Iris pigment epithelial cell (primary cell): ENCODE results near the gene CELF2.
A peak's percentile ranks its signal among the peaks of the same experiment; 100 is the strongest.

Source experiments
- DNase-seq: peaks from one replicate; pipeline ENCODE4 v3.0.0-alpha.2; 2011; ENCODE audit warnings: low read depth

Gene CELF2

GRCh38 chr10:11276449-11276990 is 258.8 kb downstream of the CELF2 start:
- DNase-seq, result no peak

DNA sequence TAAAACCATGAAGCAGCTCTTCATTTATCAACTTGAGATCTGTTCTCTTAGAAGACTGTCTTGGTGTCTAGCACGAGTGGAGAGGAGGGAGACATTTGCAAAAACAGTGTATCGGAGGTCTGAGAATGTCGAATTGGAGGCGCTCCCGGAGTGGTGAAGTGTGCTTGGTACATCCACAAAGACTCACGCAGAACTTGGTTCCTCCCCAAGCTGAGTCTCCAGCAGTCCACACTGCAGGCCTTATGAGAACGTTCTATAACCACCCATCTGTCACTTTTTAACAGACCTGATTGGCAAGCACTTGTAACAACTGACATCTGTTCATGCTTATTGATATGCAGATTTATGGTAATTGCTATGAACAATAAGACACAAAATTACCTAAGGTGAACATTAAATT is 261.6 kb downstream of the CELF2 start:
- DNase-seq, result no peak

DNA sequence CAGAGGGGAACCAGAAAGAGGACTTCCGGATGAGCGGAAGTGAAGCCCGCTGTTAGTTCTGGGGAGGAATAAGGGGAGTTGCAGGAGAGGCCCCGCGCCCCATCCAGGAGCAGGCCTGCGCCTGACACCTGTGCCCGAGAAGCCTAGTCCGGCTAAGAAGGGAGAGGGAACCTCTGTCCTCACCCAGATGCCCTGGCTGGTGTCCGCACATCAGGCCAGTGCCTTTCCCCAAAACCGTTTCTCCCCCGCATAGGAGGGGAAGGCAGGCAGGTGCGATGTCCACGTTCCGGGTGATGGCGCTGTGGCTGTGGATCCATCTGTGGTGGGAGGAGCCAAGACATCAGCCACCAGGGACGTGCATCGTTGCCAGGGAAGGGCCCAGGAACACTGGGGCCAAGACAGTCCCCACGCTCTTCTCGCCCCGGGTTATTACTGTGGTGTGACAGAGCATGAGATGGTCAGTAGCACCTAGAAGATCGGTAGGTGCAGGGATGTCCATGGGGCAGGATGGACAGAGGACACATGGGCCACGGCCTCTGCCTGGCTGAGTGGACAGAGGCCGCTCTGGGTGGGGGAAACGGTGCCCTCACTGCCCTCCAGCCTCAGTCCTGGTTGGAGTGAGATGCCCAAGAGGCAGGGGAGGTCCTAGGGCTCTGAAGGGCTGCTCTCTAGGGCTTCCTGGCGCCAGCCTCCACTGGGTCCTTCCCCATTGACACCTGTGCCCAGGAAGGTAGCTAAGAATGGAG is 262.7 kb downstream of the CELF2 start:
- DNase-seq, result no peak

DNA sequence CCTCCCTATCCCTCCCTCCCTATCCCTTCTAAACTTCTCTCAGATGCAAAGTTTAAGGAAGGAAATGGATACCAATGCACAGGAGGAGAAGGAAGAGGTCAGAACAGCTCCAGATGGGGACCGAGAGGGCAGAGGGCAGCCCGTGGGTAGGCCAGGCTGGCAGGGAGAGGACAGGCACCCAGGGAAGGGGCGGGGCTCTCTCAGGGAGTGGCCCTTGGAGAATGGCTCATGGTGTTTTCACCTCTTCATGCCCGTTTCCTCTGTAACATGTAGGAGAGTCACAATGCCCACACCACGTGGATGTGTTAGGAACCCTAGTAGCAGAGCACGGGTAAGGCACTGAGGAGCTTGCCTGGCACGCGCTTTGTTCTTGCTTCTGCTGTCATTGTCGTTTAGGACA is 264.5 kb downstream of the CELF2 start:
- DNase-seq, result no peak

GRCh38 chr10:11282661-11283060 is 265.0 kb downstream of the CELF2 start:
- DNase-seq, result no peak

GRCh38 chr10:11284291-11285085 is 266.8 kb downstream of the CELF2 start:
- no peak for DNase-seq

DNA sequence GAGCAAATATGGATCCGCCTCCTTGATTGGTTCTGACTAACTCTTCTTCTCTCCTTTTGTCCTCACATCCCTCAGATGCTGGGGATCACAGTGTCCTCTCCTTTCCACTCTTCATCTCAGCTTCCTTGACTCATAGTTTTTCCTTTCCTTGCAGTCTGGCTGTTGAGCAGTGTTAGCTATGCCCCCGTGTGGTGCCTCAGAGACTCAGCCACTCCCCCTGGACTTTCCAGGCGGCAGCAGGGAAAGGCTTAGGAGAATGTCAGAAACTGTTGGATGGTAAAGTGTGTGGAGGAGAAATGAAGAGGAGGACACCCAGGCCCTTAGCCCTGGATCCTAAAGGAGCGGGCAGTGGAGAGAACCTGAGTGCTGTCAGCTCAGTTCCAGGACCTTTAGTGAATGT is 267.5 kb downstream of the CELF2 start:
- DNase-seq, result no peak

DNA sequence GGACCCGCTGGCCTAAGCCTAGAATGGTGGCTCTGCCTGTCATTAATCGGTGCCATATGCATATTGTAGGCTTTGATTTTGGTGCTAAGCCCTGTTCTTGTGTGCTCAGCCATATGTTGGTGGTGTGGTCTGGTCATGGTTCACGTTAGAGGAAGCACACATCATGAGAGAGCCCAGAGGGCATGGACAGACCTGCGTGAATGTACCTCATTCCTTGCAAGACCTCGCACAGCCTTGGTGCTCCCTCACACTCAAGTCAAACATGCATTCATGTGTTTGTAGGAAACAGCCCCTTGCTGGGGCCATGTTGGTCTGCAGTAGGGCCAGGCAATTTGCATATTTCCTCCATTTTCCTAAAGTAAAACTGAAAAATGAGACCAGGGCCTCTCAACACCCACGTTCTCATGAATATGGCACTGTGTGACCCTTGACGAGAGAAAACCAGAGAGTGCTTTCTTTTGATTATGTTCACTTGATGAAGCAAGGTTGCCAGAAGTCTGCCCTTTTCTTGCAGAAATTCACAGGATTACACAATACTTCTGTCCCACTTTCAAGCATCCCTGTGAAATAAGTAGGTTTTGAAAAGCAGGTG is 268.7 kb downstream of the CELF2 start:
- DNase-seq, result no peak

DNA sequence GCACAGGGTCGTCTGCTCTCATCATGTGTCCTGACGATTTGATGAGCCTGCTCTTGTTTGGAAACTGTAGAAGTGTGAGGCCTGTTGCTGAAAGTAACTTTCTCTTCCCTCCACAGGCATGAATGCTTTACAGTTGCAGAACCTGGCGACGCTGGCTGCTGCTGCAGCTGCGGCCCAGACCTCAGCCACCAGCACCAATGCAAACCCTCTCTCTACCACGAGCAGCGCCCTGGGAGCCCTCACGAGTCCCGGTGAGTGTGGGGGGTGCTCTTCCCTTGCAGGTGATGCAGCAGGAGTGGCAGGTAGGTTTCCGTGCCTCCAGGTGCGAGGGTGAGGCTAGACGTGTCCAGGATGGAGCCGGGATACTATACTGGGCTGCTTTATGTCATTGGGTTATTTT is 270.6 kb downstream of the CELF2 start:
- no peak for DNase-seq

GRCh38 chr10:11290156-11290890 is 272.7 kb downstream of the CELF2 start:
- no peak for DNase-seq

GRCh38 chr10:11292576-11293302 is 275.1 kb downstream of the CELF2 start:
- no peak for DNase-seq

DNA sequence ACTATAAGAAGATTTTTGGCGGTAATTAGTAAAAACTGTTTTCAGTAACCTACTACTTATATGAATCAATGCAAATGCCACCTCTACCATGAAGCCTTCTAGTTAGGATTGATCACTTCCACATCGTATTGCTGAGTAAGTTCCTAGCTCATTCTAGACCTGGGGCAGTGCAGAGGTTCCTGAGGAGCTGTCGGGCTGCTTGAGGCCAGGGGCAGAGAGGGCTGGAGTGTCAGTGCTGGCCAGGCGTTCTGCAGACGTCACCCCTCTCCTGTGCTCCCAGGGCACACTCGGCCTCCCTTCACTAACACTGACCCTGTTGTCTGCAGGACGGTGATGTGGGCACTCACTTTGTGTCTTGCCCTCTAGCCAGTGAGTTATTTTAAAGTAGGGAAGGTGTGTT is 275.7 kb downstream of the CELF2 start:
- no peak for DNase-seq

DNA sequence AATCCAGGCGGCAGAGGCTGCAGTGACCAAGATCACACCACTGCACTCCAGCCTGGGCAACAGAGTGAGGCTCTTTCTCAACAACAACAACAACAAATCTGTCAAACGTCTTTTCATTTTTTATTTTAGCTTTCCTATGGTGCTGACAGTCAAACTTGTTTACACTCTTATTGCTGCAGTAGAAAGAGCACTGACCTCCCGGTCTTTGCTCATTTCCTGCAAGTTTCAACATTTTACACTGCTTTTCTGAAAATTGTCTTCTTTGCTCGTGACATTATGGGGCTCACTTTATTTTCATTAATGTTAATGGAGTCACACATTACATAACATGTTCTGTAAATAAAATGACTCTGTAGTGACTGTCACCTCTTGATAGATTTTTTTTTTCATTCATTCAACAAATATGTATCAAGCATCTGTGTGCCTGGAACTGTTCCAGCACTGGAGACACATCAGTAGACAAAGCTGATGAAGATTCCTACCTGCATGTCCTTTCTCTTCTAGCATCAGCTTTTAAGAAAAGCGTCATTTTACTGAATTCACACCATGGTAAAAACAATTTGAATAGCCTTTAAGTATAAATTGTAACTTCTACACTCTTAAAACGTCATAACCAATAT is 277.3 kb downstream of the CELF2 start:
- DNase-seq, result no peak

DNA sequence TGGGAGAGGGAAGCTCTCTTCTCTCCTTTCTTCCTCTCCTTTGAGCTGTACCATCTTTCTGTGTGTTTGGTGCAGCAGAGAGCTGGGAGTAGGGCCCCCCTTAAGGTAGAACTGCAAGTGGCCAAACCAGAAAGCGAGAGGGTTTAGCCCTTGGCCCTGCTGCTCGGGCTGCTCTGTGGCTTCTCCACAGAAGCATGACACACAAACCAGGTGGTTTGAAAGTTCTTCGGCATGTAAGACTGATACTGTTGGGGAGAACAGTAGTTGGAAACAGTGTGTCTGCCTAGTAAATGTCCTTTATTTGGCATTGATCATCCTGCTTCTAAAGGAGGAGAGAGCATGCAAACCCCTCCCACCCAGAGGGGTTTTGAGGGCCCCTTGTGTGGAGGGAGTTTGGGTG is 277.8 kb downstream of the CELF2 start:
- no peak for DNase-seq

DNA sequence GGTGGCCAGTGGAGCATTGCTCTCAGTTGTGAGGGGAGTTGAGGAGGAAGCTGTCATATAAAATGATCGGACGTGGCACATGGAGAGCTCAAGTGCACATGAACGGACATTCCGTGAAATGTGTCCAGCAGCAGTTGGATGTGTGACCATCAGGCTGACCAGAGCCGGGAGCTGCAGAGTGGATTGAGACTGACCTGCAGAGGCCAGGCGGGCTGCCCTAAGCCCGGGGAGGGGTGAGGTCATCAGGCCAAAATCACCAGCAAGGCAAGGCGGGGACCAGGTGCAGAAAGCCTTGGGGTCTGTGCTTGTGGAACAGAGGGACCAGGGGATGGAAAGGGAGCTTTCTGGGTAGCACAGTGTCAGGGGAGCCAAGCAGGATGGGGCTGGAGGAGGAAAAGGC is 279.5 kb downstream of the CELF2 start:
- no peak for DNase-seq

DNA sequence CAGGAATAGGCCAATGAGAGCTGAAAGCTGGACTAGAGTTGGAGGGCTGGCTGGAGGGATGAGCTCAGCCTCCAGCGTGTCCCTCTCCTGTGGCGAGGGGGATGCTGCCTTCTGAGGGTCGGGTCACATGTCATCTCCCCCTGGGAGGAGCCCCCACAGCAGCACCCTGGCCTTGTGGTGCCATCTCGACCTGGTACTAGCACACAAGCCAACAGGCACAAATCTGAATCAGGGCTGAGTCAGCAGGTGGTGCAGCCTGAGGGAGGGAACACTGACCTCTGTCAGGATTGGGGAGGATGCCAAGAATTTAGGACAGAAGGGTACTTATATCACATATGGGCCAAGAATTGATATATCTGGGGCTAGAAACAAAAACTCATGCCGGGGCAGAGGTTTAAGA is 280.4 kb downstream of the CELF2 start:
- peak; percentile 3 for DNase-seq

- no peak for DNase-seq
Measured at GRCh38 chr10:11299125-11299524, 281.5 kb downstream of the CELF2 start.

- no peak for DNase-seq
Measured at GRCh38 chr10:11300026-11300425, 282.4 kb downstream of the CELF2 start.

DNA sequence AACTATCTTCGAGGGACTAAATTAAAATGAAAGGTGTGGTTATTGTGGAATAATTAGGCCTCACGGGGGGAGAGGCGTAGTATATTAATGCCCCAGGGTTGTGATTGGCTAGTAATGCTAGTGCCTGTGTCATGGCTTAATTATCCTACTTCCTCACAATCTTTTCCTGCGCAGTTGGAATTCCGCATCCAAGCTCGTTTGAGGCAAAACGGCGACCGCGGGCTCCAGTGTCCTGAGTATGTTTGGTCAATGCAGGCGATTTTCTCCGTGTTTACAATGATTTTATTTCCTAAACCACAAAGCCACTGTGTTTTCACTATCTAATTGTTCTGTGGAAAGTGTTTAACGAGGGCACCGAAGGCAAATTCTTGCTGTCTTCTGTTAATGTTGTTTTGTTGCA is 282.9 kb downstream of the CELF2 start:
- no peak for DNase-seq

GRCh38 chr10:11301571-11302111 is 284.0 kb downstream of the CELF2 start:
- DNase-seq, result no peak

DNA sequence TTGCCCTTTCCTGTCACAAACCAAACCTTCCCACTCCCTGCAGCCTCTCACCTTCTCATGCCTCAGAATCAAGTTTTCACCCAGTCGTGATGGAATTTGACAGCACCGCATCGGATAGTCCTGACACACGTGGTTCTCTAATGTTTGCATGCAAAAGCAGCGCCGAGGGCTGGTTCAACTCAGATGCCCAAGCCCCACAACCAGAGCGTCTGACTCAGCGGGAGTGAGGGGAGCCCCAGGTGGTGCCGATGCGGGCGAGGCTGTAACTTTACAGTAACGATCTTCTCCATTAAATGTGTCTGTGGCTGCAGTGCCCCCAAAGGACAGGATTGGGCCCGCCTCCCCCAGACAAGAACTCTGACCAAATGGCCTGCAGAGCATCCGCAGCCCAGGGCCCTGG is 284.5 kb downstream of the CELF2 start:
- no peak for DNase-seq
